ENCODE measurements around the gene IL4R.

The IL4R gene

DNA sequence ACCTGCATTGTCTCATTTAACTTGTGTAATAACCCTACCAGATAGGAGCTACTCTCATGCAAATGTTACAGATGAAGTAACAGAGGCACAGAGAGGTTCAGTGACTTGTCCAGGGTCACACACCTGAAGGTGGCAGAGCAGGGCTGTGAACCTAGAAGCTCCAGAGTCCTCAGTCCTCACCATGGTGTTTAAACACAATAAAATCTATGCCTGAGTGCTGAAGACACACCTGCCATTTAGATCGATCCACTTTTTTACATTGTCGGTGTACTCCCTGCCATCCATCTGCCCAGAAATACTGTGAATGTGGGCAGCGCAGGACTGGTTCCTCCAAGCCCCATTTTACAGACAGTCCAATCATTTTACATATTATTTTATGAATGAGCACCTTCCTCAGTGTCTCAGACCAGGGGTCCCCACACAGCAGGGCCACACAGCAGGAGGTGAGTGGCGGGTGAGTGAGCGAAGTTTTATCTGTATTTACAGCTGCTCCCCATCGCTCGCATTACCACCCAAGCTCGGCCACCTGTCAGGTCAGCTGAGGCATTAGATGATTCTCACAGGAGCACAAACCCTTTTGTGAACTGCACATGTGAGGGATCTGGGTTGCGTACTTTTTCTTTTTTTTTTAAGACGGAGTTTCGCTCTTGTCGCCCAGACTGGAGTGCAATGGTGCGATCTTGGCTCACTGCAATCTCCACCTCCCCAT lies 5.6 kb downstream of the IL4R start:
- no peak for DNase-seq (ENCODE audit: low read depth)
- H3K4me3 ChIP-seq (ENCODE audit: low read depth, low read length) = no peak overlapping the region
- TF ChIP-seq, protein P1, sequence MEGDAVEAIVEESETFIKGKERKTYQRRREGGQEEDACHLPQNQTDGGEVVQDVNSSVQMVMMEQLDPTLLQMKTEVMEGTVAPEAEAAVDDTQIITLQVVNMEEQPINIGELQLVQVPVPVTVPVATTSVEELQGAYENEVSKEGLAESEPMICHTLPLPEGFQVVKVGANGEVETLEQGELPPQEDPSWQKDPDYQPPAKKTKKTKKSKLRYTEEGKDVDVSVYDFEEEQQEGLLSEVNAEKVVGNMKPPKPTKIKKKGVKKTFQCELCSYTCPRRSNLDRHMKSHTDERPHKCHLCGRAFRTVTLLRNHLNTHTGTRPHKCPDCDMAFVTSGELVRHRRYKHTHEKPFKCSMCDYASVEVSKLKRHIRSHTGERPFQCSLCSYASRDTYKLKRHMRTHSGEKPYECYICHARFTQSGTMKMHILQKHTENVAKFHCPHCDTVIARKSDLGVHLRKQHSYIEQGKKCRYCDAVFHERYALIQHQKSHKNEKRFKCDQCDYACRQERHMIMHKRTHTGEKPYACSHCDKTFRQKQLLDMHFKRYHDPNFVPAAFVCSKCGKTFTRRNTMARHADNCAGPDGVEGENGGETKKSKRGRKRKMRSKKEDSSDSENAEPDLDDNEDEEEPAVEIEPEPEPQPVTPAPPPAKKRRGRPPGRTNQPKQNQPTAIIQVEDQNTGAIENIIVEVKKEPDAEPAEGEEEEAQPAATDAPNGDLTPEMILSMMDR (IDR thresholded peaks at IDR 0.05; ENCODE audit: low read depth, low read length) = no peak
- TF ChIP-seq, protein P2, sequence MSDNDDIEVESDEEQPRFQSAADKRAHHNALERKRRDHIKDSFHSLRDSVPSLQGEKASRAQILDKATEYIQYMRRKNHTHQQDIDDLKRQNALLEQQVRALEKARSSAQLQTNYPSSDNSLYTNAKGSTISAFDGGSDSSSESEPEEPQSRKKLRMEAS (IDR thresholded peaks at IDR 0.05; ENCODE audit: low read depth, low read length) = no peak
- TF ChIP-seq MYC (IDR thresholded peaks at IDR 0.05; ENCODE audit: low read depth, low read length) = no peak

DNA sequence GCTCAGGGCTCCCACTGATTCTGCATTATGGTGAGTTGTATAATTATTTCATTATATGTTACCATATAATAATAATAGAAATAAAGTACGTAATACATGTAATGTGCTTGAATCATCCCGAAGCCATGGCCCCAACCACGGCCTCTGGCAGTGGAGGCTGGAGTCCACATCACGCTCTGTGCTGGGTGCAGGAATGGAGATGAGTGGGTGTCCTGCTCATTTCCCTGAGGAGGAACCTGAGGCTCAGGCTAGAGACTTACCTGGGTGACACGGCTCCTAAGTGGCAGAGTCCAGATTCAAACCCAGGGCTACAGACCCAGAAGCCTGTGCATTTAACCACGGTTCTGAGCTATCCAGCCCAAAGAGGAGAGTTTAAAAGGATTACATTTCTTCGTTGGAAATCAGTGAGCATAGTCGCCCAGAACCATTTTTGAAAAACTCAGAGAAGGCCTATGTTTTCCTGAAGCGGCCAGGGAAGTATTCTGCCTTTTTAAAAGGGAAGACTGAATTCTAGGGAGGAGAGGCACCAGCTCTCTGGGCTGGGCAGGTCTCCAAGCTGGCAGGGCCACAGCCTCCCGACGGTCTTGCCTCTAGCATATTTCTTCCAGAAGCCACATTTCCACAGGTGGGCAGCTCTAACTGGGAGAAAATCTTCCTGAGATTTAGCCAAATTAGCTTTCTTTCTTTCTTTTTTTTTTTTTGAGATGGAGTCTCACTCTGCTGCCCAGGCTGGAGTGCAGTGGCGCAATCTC lies 6.7 kb downstream of the IL4R start:
- no peak for DNase-seq (ENCODE audit: low read depth)
- TF ChIP-seq MYC (IDR thresholded peaks at IDR 0.05; ENCODE audit: low read depth, low read length) = no peak
- TF ChIP-seq, protein P1 (IDR thresholded peaks at IDR 0.05; ENCODE audit: low read depth, low read length) = no peak
- no peak for TF ChIP-seq POLR2A (IDR thresholded peaks at IDR 0.05; ENCODE audit: extremely low read depth, insufficient read length)
- TF ChIP-seq, protein P2 (IDR thresholded peaks at IDR 0.05; ENCODE audit: low read depth, low read length) = no peak
- H3K4me3 ChIP-seq (ENCODE audit: low read depth, low read length) = no peak overlapping the region

DNA sequence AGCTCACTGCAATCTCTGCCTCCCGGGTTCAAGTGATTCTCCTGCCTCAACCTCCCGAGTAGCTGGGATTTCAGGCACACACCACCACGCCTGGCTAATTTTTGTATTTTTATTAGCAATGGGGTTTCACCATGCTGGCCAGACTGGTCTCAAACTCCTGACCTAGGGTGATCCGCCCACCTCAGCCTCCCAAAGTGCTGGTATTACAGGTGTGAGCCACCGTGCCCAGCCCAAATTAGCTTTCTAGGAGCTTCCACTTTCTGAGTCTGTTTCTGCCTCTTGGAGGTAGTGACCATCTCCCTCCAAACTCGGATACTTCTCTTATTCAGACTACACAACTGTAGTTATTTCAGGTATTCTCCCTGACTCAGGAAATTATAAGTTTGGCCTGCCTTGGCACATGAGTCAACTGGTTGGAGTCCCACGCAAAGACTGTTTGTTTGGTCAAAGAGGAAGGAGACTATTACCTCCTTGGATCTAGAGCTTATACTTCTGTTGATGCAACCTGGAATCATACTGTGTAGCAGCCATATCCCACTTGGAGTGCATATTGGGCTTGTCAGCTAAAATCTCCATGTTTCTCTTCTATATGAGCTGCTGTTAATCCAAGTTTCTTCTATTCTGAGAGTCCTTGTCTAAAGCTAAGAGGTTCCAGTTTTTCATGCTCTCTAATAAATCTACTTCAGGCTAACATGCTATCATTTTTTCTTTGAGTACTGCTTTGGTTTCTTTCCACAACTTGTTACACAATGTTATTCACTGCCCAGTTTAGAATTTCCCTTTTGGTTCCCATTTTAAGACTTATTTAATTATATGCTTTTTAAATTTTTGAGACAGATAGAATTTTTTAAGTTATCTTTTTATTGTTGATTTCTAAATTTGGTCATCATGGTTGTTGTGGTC lies 7.5 kb downstream of the IL4R start:
- DNase-seq (ENCODE audit: low read depth) = no peak
- no peak overlapping the region for H3K4me3 ChIP-seq (ENCODE audit: low read depth, low read length)
- TF ChIP-seq, protein P2 (IDR thresholded peaks at IDR 0.05; ENCODE audit: low read depth, low read length) = no peak
- TF ChIP-seq, protein P1 (IDR thresholded peaks at IDR 0.05; ENCODE audit: low read depth, low read length) = no peak
- TF ChIP-seq POLR2A (IDR thresholded peaks at IDR 0.05; ENCODE audit: extremely low read depth, insufficient read length) (no peak), MYC (IDR thresholded peaks at IDR 0.05; ENCODE audit: low read depth, low read length) (no peak)

DNA sequence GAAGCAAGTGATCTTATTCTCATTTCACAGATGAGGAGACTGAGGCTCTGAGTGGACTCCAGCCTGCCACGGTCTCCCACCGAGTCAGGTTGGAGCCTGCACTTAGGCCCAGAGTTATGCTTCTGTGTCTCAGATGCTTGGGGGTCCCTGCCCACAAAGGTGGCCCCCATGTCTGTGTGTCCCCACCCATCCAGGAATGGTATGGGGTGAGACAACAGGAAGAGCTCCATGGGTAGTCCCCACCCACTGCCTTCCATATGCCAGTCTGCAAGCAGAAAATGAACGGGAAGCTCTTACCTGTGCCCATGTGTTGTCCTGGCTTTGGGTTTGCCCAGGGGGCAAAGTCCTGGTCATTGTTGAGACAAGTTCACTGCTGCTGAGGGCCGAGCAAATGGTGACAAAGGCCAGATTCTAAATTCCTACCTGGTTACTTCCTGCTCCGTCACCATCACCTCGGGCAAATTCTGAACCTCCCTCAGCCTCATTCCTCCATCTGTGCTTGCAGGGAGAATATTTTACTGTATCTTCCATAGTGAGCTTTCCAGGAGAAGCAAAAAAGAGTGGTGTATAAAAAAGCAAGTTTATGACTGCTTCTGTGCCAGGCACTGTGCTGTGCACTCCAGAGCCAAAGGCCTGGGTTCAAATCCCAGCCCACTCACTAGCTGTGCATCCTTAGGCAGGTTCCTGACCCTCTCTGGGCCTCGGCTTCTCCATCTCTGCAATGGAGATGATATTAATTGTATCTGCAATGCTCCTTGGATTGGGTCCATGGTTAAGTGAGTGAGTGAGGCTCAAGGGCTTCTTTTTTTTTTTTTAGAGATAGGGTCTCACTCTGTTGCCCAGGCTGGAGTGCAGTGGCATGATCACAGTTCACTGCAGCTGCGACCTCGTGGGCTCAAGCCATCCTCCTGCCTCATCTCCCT lies 9.3 kb downstream of the IL4R start:
- H3K4me3 ChIP-seq (ENCODE audit: low read depth, low read length) = no peak overlapping the region
- DNase-seq (ENCODE audit: low read depth) = no peak
- TF ChIP-seq, protein P2 (IDR thresholded peaks at IDR 0.05; ENCODE audit: low read depth, low read length) = no peak
- TF ChIP-seq MYC (IDR thresholded peaks at IDR 0.05; ENCODE audit: low read depth, low read length) = no peak
- TF ChIP-seq, protein P1 (IDR thresholded peaks at IDR 0.05; ENCODE audit: low read depth, low read length) = no peak
- TF ChIP-seq POLR2A (IDR thresholded peaks at IDR 0.05; ENCODE audit: extremely low read depth, insufficient read length) = no peak
